Left ventricle myocardium inferior (tissue), 1 donor: Measurements from ENCODE around the gene CENPN. TPM values are rescaled to one million over a fixed set of nuclear protein-coding genes. Genes with fewer than 3 reads are reported as not detected.

Experiments used
- DNase-seq: peaks from one replicate; pipeline ENCODE4 v3.0.0-alpha.2; 2020
- H3K27ac ChIP-seq: fragments of 200-600 bp; replicated peaks from 2 replicates; pipeline ENCODE4 v1.8.0; 2021
- H3K27me3 ChIP-seq: fragments of 200-600 bp; 2 replicates; pipeline ENCODE4 v1.8.0; 2021; ENCODE audit warnings: low read depth
- H3K36me3 ChIP-seq: fragments of 200-600 bp; 2 replicates; pipeline ENCODE4 v1.8.0; 2021
- H3K4me1 ChIP-seq: fragments of 200-600 bp; 2 replicates; pipeline ENCODE4 v1.8.0; 2021
- H3K4me3 ChIP-seq: fragments of 200-600 bp; 2 replicates; pipeline ENCODE4 v1.8.0; 2021; ENCODE audit warnings: mild to moderate bottlenecking, moderate library complexity
- H3K9me3 ChIP-seq: fragments of 200-600 bp; replicated peaks from 2 replicates; pipeline ENCODE4 v1.8.0; 2021
- intact Hi-C: fragments of 100-400 bp; cut with micrococcal nuclease; formaldehyde crosslinking; loops from one replicate; pipeline ENCODE4 v1.11.0; 2022
- total RNA-seq: library from RNA; stranded (reverse); fragmentation: NEBNext Ultra II Directional; extraction: Animal tissue kit (Norgen Biotek cat#: 25700); gene quantifications from one replicate; pipeline ENCODE4 v1.2.1, GENCODE V29; 2021
- TF ChIP-seq, protein P1 (sequence below): fragments of 200-600 bp; IDR thresholded peaks from 2 replicates; pipeline ENCODE4 v1.8.0; 2021; ENCODE audit warnings: antibody characterized with exemption, mild to moderate bottlenecking, borderline replicate concordance
- donor health status: DM: no; HTN: yes; CAD: no; lungs with severe emphysema.

CENPN gene
- total RNA-seq, 1 donor from 2014 or later = 7.9 TPM

GRCh38 chr16:80968386-80969113 is 38.5 kb upstream of the CENPN start:
- intact Hi-C loops = no loop called here
- no peaks in the 10 kb centered on the region for H3K9me3 ChIP-seq
- no peak for DNase-seq

DNA sequence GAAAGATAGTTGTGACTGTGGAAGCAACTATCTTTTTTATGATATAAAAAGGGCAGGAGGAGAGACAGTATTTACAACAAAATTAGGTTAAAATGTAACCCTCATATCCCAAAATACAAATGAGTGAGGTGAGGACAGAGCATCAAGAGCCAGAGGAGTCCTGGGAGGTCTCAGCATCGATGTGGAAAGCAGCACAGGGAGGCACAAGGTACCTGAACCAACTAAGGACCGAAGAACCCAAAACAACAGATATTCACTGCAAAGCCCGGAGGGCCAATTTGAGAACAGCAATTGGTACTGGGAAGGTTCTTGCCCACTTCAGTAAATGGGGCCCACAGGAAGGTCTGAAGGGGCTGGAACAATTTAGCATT is 37.9 kb upstream of the CENPN start:
- intact Hi-C loops = no loop called here
- H3K27ac ChIP-seq = no peak overlapping the region
- peaks cover 13% of the 10 kb centered on the region for H3K36me3 ChIP-seq
- DNase-seq = no peak
- H3K27me3 ChIP-seq = no peaks in the 10 kb centered on the region
- H3K4me1 ChIP-seq = no peaks in the 10 kb centered on the region
- TF ChIP-seq, protein P1, sequence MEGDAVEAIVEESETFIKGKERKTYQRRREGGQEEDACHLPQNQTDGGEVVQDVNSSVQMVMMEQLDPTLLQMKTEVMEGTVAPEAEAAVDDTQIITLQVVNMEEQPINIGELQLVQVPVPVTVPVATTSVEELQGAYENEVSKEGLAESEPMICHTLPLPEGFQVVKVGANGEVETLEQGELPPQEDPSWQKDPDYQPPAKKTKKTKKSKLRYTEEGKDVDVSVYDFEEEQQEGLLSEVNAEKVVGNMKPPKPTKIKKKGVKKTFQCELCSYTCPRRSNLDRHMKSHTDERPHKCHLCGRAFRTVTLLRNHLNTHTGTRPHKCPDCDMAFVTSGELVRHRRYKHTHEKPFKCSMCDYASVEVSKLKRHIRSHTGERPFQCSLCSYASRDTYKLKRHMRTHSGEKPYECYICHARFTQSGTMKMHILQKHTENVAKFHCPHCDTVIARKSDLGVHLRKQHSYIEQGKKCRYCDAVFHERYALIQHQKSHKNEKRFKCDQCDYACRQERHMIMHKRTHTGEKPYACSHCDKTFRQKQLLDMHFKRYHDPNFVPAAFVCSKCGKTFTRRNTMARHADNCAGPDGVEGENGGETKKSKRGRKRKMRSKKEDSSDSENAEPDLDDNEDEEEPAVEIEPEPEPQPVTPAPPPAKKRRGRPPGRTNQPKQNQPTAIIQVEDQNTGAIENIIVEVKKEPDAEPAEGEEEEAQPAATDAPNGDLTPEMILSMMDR = no peak
- no peak overlapping the region for H3K4me3 ChIP-seq
- H3K9me3 ChIP-seq = no peaks in the 10 kb centered on the region

More at GRCh38 chr16:80968386-80969113, 38.5 kb upstream of the CENPN start:
- Histone ChIP-seq H3K27ac (no peak overlapping the region), H3K4me3 (no peak overlapping the region), H3K27me3 (no peaks in the 10 kb centered on the region), H3K4me1 (no peaks in the 10 kb centered on the region), H3K36me3 (peaks cover 13% of the 10 kb centered on the region)
- TF ChIP-seq, protein P1 = no peak

DNA sequence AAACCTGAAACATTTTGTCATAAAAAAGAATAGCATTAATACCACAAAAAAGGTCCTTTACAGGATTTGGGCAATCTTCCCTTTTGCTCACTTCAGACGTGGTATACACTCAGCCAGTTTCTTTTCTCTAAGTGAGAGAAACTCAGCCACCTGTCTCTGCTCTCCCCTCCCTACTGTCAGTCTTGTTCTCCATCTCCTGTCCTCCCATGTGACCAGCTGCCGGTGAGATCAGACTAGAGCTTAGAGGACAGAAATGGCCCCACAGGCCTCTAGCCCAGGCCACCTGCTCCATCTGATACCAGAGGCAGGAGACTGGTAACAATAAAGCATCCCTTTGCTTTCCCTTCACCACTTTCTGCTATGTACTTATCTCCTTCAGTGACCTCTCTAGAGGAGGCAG is 35.2 kb upstream of the CENPN start:
- intact Hi-C loops = no loop called here
- TF ChIP-seq, protein P1 = no peak

GRCh38 chr16:80972611-80973010 is 34.4 kb upstream of the CENPN start:
- no peaks in the 10 kb centered on the region for H3K27me3 ChIP-seq
- no peak overlapping the region for H3K4me3 ChIP-seq
- H3K27ac ChIP-seq = no peak overlapping the region
- TF ChIP-seq, protein P1 = no peak
- H3K36me3 ChIP-seq = peaks cover 16% of the 10 kb centered on the region
- DNase-seq = no peak
- H3K4me1 ChIP-seq = peaks cover 13% of the 10 kb centered on the region
- intact Hi-C loops = no loop called here
- H3K9me3 ChIP-seq = no peaks in the 10 kb centered on the region

More for the DNA sequence above, 35.2 kb upstream of the CENPN start:
- Histone ChIP-seq H3K9me3 (no peaks in the 10 kb centered on the region), H3K27ac (no peak overlapping the region), H3K4me1 (peaks cover 13% of the 10 kb centered on the region), H3K36me3 (peaks cover 13% of the 10 kb centered on the region), H3K4me3 (no peak overlapping the region), H3K27me3 (no peaks in the 10 kb centered on the region)
- no peak for DNase-seq

DNA sequence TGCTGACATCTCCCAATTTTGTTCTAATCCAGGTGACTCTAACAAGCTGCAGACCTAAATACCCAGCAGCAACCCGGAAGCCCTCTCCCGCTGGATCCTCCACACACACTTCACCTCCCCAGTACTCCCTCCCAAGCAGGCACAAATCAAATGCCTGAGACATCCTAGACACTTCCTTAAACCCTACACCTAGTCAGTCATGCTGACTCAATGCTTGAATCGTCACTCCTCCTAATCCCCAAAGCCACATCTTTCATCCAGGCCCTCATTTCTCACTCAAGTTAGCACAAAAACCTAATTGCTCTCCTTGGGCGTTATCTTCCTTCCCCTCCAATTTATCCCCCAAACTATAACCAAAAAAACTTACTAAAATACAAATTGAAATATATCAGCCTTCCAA is 33.0 kb upstream of the CENPN start:
- no peak overlapping the region for H3K4me3 ChIP-seq
- H3K4me1 ChIP-seq = peaks cover 13% of the 10 kb centered on the region
- peaks cover 29% of the 10 kb centered on the region for H3K36me3 ChIP-seq
- no peak overlapping the region for H3K27ac ChIP-seq
- TF ChIP-seq, protein P1 = no peak
- DNase-seq = no peak
- H3K9me3 ChIP-seq = no peaks in the 10 kb centered on the region
- intact Hi-C loops = no loop called here
- H3K27me3 ChIP-seq = no peaks in the 10 kb centered on the region
